ENCODE measurements around the gene TES. TPM values are rescaled to one million over a fixed set of nuclear protein-coding genes. Genes with fewer than 3 reads are reported as not detected.
"Not testable (repeated sequence)": the region's sequence is repeated elsewhere in the genome, so short reads cannot be mapped to it uniquely, and the experiment has no call there.

TES gene
- total RNA-seq, 2 experiments from 2014 or later, result 74.0 to 76.4 TPM

DNA sequence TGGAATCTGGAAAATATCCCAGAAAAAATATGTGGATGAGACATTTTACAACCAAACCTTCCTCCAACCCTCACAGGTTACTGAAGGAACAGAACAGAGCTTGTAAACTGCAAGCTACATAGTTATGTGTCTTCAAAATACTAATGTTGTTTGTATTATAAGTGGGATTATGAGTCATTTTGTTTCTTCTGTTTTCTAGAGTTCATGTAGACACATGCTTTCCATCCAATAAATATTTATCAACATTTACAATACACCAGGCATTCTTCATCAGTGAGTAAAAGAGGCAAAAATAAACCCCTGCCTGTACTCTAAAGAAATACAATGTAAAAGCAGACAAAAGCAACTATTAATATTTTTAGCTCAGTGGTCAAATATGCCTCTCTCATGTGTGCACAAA, 38.0 kb upstream of the TES start:
- peaks cover 5% of the 10 kb centered on the region for H3K9me3 Mint-ChIP-seq
- H3K4me1 Mint-ChIP-seq (ENCODE audit: low read depth), result peaks cover under 1% of the 10 kb centered on the region
- H3K36me3 Mint-ChIP-seq (ENCODE audit: low read depth), result peaks cover 4% of the 10 kb centered on the region
- no peak overlapping the region for H3K4me3 Mint-ChIP-seq
- no peak for DNase-seq
- H3K27ac Mint-ChIP-seq, result no peak overlapping the region
- peaks cover 10% of the 10 kb centered on the region for H3K27me3 Mint-ChIP-seq (ENCODE audit: low read depth)
- CTCF ChIA-PET, result interaction anchor here (0.6 to 5.7 kb wide), 9 partner anchors 9 to 419 kb away, joined by 3 to 36 read pairs (median 3); no protein-coding TSS in a partner anchor
- intact Hi-C loops (cut with micrococcal nuclease), result loop anchor here (2.0 to 10.0 kb wide), 3 partner anchors 354 to 614 kb away; partner anchors contain the start of gene MET

- H3K36me3 Mint-ChIP-seq (ENCODE audit: low read depth), result peaks cover 4% of the 10 kb centered on the region
- H3K4me3 Mint-ChIP-seq, result no peak overlapping the region
- peaks cover 5% of the 10 kb centered on the region for H3K9me3 Mint-ChIP-seq
- peak; percentile 37 for DNase-seq
- intact Hi-C loops (cut with micrococcal nuclease), result loop anchor here (1.0 to 10.0 kb wide), 7 partner anchors 35 to 636 kb away; partner anchors contain the start of gene MET
- H3K27me3 Mint-ChIP-seq (ENCODE audit: low read depth), result peaks cover 7% of the 10 kb centered on the region
- no peak overlapping the region for H3K27ac Mint-ChIP-seq
- CTCF ChIA-PET, result interaction anchor here (0.6 to 5.7 kb wide), 13 partner anchors 10 to 1198 kb away, joined by 3 to 36 read pairs (median 3); no protein-coding TSS in a partner anchor
- H3K4me1 Mint-ChIP-seq (ENCODE audit: low read depth), result no peaks in the 10 kb centered on the region
These were observed 37.0 kb upstream of the TES start for GRCh38 chr7:116173051-116174028.

DNA sequence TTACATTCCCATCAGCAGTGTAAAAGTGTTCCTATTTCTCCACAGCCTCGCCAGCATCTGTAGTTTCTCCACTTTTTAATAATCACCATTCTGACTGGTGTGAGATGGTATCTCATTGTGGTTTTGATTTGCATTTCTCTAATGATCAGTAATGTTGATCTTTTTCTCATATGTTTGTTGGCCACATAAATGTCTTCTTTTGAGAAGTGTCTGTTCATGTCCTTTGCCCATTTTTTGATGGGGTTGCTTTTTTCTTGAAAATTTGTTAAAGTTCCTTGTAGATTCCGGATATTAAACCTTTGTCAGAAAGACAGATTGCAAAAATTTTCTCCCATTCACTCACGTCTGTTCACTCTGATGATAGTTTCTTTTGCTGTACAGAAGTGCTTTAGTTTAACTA, 35.2 kb upstream of the TES start:
- CTCF ChIA-PET, result interaction anchor here (0.9 to 5.7 kb wide), 7 partner anchors 12 to 416 kb away, joined by 3 to 36 read pairs (median 5); no protein-coding TSS in a partner anchor
- DNase-seq; H3K27me3 Mint-ChIP-seq (ENCODE audit: low read depth); H3K9me3 Mint-ChIP-seq; H3K4me3 Mint-ChIP-seq; H3K4me1 Mint-ChIP-seq (ENCODE audit: low read depth); H3K27ac Mint-ChIP-seq; H3K36me3 Mint-ChIP-seq (ENCODE audit: low read depth): not testable (repeated sequence)
- intact Hi-C loops (cut with micrococcal nuclease), result loop anchor here (10.0 kb wide), 1 partner anchor 500 kb away; the partner anchor contains the start of gene MET

GRCh38 chr7:116176226-116176625, 34.1 kb upstream of the TES start:
- intact Hi-C loops (cut with micrococcal nuclease), result loop anchor here (10.0 kb wide), 1 partner anchor 499 kb away; the partner anchor contains the start of gene MET
- Mint-ChIP-seq H3K36me3 (ENCODE audit: low read depth) (peaks cover 4% of the 10 kb centered on the region), H3K4me3 (no peak overlapping the region), H3K27me3 (ENCODE audit: low read depth) (peaks cover 3% of the 10 kb centered on the region), H3K27ac (no peak overlapping the region), H3K9me3 (peaks cover 5% of the 10 kb centered on the region), H3K4me1 (ENCODE audit: low read depth) (no peaks in the 10 kb centered on the region)
- CTCF ChIA-PET, result interaction anchor here (0.5 to 7.1 kb wide), 10 partner anchors 9 to 625 kb away, joined by 3 to 195 read pairs (median 4); partner anchors contain the start of gene TES
- DNase-seq, result no peak

DNA sequence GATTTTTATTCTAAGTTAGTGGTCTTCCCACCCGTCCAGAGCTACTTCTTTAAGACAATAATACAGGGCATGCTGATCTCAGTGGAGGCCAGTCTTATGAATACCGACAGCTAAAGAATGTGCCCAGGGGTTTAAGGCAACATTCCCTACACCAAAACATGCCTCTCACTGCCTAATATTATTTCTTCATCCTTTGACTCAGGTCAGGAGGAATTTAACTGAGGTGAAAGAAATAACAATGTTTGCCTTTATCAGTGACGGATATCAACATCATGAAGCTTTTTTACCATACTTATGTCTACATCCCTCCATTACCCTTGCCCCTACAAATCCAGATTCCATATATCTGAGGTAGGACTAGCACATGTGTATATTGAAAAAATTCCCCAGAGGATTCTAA, 33.3 kb upstream of the TES start:
- CTCF ChIA-PET, result interaction anchor here (1.0 to 7.1 kb wide), 8 partner anchors 9 to 417 kb away, joined by 3 to 195 read pairs (median 4); partner anchors contain the start of gene TES
- no peak for DNase-seq
- intact Hi-C loops (cut with micrococcal nuclease), result loop anchor here (10.0 kb wide), 1 partner anchor 498 kb away; the partner anchor contains the start of gene MET
- no peaks in the 10 kb centered on the region for H3K27me3 Mint-ChIP-seq (ENCODE audit: low read depth)
- H3K4me3 Mint-ChIP-seq, result no peak overlapping the region
- H3K4me1 Mint-ChIP-seq (ENCODE audit: low read depth), result no peaks in the 10 kb centered on the region
- H3K27ac Mint-ChIP-seq, result no peak overlapping the region
- H3K36me3 Mint-ChIP-seq (ENCODE audit: low read depth), result peaks cover 4% of the 10 kb centered on the region
- peaks cover 5% of the 10 kb centered on the region for H3K9me3 Mint-ChIP-seq

DNA sequence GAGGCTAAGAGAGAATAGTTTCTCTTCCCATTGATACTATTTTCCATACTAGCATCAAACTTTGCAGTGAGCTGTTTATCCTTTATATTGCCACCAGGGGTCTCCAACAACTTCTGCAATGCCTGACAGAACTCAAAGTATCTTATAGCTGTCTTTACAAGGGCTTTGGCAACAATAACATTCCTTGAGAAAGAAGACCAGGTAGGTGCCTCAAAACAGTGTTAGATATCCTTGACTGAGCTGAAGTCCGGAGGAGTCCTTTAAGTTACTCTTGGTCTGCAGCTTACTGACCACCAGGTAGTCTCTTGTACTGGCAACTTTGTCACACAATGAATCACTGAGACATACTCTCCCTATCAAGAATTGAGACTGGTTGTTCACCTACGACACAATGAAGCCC, 30.0 kb upstream of the TES start:
- Mint-ChIP-seq H3K27ac (no peak overlapping the region), H3K4me1 (ENCODE audit: low read depth) (no peaks in the 10 kb centered on the region), H3K9me3 (peaks cover under 1% of the 10 kb centered on the region), H3K36me3 (ENCODE audit: low read depth) (no peaks in the 10 kb centered on the region), H3K27me3 (ENCODE audit: low read depth) (no peaks in the 10 kb centered on the region), H3K4me3 (no peak overlapping the region)
- CTCF ChIA-PET, result interaction anchor here (0.6 to 7.1 kb wide), 38 partner anchors 9 to 628 kb away, joined by 3 to 195 read pairs (median 4); no protein-coding TSS in a partner anchor
- intact Hi-C loops (cut with micrococcal nuclease), result loop anchor here (1.0 to 5.0 kb wide), 5 partner anchors 30 to 408 kb away; partner anchors contain the start of genes CAV1 and TES
- DNase-seq, result peak; percentile 20

DNA sequence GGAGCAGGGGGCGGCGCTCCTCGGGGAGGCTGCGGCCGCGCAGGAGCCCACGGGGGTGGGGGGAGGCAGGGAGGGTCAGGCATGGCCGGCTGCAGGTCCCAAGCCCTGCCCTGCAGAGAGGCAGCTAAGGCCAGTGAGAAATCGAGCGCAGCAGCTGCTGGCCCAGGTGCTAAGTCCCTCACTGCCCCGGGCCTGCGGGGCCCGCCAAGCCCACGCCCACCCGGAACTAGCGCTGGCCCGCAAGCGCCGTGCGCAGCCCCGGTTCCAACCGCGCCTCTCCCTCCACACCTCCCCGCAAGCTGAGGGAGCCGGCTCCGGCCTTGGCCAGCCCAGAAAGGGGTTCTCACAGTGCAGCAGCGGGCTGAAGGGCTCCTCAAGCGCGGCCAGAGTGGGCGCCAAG, 28.3 kb upstream of the TES start:
- H3K27me3 Mint-ChIP-seq (ENCODE audit: low read depth), result no peaks in the 10 kb centered on the region
- H3K4me1 Mint-ChIP-seq (ENCODE audit: low read depth), result no peaks in the 10 kb centered on the region
- H3K36me3 Mint-ChIP-seq (ENCODE audit: low read depth), result no peaks in the 10 kb centered on the region
- H3K4me3 Mint-ChIP-seq, result no peak overlapping the region
- intact Hi-C loops (cut with micrococcal nuclease), result loop anchor here (5.0 kb wide), 1 partner anchor 160 kb away; no protein-coding TSS in a partner anchor
- no peak overlapping the region for H3K27ac Mint-ChIP-seq
- no peaks in the 10 kb centered on the region for H3K9me3 Mint-ChIP-seq
- no peak for DNase-seq
- CTCF ChIA-PET, result interaction anchor here (1.1 to 7.1 kb wide), 7 partner anchors 24 to 409 kb away, joined by 5 to 195 read pairs (median 18); no protein-coding TSS in a partner anchor

DNA sequence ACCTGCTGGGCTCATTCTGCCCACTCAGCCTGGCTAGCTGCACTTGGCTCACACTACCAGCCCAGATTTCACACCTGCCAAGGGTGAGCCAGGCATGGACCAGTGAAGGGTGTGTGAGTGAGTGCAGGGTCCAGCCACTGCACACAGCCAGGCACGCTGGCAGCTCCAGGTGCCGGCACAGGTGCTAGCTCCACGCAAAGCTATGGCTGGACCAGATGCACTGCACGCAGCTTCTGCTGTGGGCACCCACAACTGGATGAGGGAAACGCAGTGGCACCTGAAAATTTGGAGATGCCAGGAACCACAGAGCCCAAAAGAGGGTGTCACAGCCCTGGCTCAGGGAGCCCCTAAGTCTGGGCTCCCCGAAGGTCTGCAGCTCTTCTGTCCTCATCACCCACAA, 24.9 kb upstream of the TES start:
- Mint-ChIP-seq H3K36me3 (ENCODE audit: low read depth) (no peaks in the 10 kb centered on the region), H3K27me3 (ENCODE audit: low read depth) (no peaks in the 10 kb centered on the region), H3K9me3 (peaks cover 3% of the 10 kb centered on the region), H3K4me3 (no peak overlapping the region), H3K4me1 (ENCODE audit: low read depth) (no peaks in the 10 kb centered on the region), H3K27ac (no peak overlapping the region)
- intact Hi-C loops (cut with micrococcal nuclease), result no loop called here
- CTCF ChIA-PET, result interaction anchor here (0.6 to 2.1 kb wide), 3 partner anchors 8 to 61 kb away, joined by 3 to 15 read pairs (median 3); no protein-coding TSS in a partner anchor
- no peak for DNase-seq

DNA sequence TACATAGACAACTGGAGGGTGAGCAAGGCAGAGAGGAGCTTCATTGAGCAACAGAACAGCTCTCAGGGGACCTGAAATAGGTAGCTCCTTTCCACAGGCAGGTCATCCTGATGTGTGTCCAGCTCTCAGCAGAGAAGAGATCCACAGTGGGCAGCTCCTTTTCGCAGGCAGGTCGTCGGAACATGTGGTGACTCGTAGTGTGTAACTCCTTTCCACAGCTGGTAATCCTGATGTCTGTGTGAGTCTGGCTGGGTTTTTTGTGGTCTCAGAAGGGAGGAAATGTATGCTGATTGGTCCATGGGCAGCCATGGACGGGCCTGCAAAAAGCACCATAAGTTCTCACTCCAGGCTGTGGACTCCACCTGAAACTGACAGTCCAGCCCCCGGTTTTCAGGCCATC, 24.4 kb upstream of the TES start:
- Mint-ChIP-seq H3K36me3 (ENCODE audit: low read depth) (no peaks in the 10 kb centered on the region), H3K9me3 (peaks cover 3% of the 10 kb centered on the region), H3K4me1 (ENCODE audit: low read depth) (no peaks in the 10 kb centered on the region), H3K27ac (no peak overlapping the region), H3K27me3 (ENCODE audit: low read depth) (no peaks in the 10 kb centered on the region), H3K4me3 (no peak overlapping the region)
- CTCF ChIA-PET, result interaction anchor here (0.5 to 2.1 kb wide), 3 partner anchors 9 to 233 kb away, joined by 3 to 15 read pairs (median 3); no protein-coding TSS in a partner anchor
- intact Hi-C loops (cut with micrococcal nuclease), result no loop called here
- DNase-seq, result no peak

GRCh38 chr7:116187400-116187799, 22.9 kb upstream of the TES start:
- Mint-ChIP-seq H3K27ac (no peak overlapping the region), H3K4me3 (no peak overlapping the region), H3K9me3 (peaks cover 3% of the 10 kb centered on the region), H3K27me3 (ENCODE audit: low read depth) (no peaks in the 10 kb centered on the region), H3K4me1 (ENCODE audit: low read depth) (no peaks in the 10 kb centered on the region), H3K36me3 (ENCODE audit: low read depth) (no peaks in the 10 kb centered on the region)
- CTCF ChIA-PET, result interaction anchor here (0.6 to 1.0 kb wide), 5 partner anchors 9 to 80 kb away, joined by 3 to 4 read pairs (median 4); no protein-coding TSS in a partner anchor
- DNase-seq, result no peak
- intact Hi-C loops (cut with micrococcal nuclease), result no loop called here

DNA sequence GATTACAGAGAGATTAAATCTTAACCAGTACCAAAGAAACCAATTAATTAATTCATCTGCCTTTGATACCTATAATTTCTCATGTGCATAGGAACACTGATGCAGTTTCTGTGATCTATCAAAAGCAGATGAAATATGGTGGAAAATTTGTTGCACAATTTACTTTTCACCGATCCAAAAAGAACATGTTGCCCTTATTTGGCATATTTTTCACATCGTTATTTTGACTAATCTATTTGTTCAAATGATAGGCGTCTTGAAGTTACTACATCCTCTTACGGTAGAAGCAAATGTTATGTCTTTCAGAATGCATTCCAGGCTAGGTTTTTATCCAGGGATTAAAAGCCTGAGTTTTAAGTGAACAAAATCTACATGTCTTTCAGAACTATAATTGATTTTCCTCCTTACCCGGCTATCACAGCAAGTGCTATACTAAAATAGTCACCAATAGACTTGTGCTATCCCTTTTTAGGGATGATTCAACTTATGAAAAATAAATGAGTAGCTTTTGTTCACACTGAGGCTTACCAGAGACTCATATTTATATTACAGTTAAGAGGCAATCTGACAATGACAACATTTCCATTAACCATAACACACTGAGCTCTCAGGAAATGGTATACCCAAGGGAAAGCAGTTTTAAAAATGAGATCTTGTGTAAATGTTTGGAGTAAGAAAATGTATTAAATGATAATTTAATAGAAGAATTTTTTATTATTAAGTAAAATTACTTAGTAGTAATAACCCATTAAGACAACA, 16.8 kb upstream of the TES start:
- Mint-ChIP-seq H3K36me3 (ENCODE audit: low read depth) (no peaks in the 10 kb centered on the region), H3K27me3 (ENCODE audit: low read depth) (no peaks in the 10 kb centered on the region), H3K9me3 (no peaks in the 10 kb centered on the region), H3K4me3 (no peak overlapping the region), H3K4me1 (ENCODE audit: low read depth) (no peaks in the 10 kb centered on the region), H3K27ac (no peak overlapping the region)
- CTCF ChIA-PET, result interaction anchor here (0.8 kb wide), 1 partner anchor 12 kb away, joined by 3 read pairs; no protein-coding TSS in a partner anchor
- intact Hi-C loops (cut with micrococcal nuclease), result no loop called here
- DNase-seq, result no peak

Data from activated naive CD4-positive, alpha-beta T cell treated with anti-CD3 and anti-CD28 coated beads for 36 hours (primary cell).